Measurements from ENCODE around the gene KMT2A.

Gene KMT2A

DNA sequence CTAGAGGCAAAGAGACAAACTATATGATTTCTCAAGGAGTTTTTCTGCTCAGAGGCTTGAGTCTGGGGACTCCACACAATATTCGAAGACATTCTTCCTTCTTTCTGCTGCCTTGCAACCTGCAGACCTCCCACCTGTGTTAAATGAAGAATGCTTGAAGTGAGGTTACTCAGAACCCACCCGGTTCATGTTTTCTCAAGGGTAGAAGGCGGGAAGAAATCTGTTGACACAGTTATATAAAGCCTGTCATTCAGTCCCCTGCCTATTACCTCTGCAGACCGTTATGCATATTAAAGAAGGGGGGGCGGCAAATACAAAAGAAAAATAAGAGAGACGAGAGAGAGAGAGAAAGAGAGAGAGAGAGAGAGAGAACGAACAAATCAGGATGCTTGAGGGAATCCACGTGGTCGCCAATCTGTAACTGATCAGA, 2.2 kb upstream of the KMT2A start:
- ChIA-PET POLR2A (no interaction called here), CTCF (interaction anchor here (1.5 kb wide), 1 partner anchor 14 kb away, joined by 4 read pairs; no protein-coding TSS in a partner anchor)
- peak overlapping the region; percentile 64 for H3K4me3 ChIP-seq (ENCODE audit: low read depth, low read length)
- TF ChIP-seq, protein P1, sequence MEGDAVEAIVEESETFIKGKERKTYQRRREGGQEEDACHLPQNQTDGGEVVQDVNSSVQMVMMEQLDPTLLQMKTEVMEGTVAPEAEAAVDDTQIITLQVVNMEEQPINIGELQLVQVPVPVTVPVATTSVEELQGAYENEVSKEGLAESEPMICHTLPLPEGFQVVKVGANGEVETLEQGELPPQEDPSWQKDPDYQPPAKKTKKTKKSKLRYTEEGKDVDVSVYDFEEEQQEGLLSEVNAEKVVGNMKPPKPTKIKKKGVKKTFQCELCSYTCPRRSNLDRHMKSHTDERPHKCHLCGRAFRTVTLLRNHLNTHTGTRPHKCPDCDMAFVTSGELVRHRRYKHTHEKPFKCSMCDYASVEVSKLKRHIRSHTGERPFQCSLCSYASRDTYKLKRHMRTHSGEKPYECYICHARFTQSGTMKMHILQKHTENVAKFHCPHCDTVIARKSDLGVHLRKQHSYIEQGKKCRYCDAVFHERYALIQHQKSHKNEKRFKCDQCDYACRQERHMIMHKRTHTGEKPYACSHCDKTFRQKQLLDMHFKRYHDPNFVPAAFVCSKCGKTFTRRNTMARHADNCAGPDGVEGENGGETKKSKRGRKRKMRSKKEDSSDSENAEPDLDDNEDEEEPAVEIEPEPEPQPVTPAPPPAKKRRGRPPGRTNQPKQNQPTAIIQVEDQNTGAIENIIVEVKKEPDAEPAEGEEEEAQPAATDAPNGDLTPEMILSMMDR (IDR thresholded peaks at IDR 0.05; ENCODE audit: insufficient read depth, low read length, missing control alignments), result no peak
- DNase-seq (ENCODE audit: low read depth, low spot score), result no peak

DNA sequence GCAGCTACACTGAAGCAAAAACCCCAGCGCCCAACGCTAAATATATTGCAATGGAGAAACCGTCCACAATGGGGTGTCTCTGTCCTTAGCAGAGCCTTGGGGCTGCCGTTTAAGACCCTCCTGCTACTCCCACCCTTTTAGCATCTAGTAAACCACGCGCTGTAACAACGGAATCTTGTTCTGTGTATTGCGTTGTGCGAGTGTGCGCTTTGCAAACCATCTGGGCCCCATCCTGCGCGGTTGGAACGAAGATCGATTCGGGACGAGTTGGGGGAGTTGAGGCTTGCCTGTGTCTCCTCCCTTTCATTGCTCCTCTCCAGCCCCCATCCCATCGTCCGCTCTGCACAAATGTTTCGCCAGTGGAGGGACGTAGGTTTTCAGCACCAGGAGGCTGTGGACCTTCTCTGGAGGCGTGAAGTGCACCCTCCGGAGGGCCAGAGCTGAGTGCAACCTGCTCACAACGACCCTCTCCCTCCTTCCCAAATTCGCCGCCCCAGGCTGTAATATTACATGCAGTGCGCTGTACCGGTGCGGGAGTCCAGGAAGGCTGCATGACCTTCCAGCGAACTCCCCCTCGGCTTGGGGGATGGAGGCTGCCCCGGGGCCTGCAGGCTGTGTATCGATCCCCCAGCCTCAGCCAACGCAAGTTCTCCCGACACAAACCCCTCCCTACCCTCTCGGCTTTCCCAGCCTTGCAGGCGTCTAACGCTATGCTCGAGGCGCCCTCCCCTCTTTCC, 1.6 kb upstream of the KMT2A start:
- ChIA-PET POLR2A (interaction anchor here (0.7 to 1.4 kb wide), 2 partner anchors 19 to 165 kb away, joined by 3 to 7 read pairs; no protein-coding TSS in a partner anchor), CTCF (interaction anchor here (1.5 kb wide), 1 partner anchor 14 kb away, joined by 4 read pairs; no protein-coding TSS in a partner anchor)
- TF ChIP-seq, protein P1 (IDR thresholded peaks at IDR 0.05; ENCODE audit: insufficient read depth, low read length, missing control alignments), result no peak
- H3K4me3 ChIP-seq (ENCODE audit: low read depth, low read length), result peak overlapping the region; percentile 64
- no peak for DNase-seq (ENCODE audit: low read depth, low spot score)

DNA sequence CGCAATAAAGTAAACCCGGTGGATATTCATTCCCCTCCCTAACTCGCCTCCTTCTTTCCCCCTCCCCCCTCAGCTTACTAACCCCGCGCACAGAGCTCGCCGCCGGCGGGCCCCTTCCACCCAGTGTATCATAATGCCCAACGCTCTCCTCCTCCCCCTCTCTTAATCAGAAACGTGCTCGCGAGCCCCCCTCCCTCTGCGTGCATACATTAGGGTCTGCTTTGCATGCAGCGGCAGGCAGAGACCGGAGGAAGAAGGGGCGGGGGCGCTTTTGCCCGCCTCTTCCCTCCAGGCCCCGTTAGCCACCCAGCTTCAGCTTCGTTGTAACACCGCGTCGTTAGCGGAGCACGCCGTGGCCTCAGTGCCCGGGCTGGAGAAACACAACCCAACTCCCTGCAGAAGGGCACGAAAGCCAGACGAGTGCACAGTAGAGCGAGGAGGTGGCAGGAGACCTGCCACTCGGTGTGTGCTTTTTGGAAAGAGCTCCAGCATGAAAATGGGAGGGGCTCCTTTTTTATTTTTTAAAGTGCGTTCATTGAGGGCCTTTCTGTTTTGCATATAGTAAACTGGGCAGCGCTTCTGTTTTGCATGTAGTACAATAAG, 901 bp upstream of the KMT2A start:
- H3K4me3 ChIP-seq (ENCODE audit: low read depth, low read length), result peak overlapping the region; percentile 64
- DNase-seq (ENCODE audit: low read depth, low spot score), result no peak
- ChIA-PET CTCF (interaction anchor here (1.5 kb wide), 1 partner anchor 13 kb away, joined by 4 read pairs; no protein-coding TSS in a partner anchor), POLR2A (interaction anchor here (0.6 to 1.4 kb wide), 5 partner anchors 10 to 165 kb away, joined by 3 to 7 read pairs (median 3); no protein-coding TSS in a partner anchor)
- TF ChIP-seq, protein P1 (IDR thresholded peaks at IDR 0.05; ENCODE audit: insufficient read depth, low read length, missing control alignments), result no peak

DNA sequence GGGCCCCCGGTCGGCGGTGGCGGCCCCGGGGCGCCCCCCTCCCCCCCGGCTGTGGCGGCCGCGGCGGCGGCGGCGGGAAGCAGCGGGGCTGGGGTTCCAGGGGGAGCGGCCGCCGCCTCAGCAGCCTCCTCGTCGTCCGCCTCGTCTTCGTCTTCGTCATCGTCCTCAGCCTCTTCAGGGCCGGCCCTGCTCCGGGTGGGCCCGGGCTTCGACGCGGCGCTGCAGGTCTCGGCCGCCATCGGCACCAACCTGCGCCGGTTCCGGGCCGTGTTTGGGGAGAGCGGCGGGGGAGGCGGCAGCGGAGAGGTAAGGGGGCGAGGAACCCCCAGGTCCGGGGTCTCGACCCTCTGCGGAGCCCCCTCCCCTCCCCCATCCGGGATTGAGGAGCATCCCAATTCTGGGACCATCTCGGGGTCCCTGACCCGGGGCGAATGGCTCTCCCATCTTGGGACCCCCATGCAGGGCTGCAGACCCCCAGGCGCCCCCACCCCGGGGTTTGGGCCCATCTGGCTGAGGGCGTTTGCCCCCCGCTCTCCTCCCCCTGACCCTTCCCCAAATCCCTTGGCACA, 431 bp downstream of the KMT2A start:
- H3K4me3 ChIP-seq (ENCODE audit: low read depth, low read length), result peak overlapping the region; percentile 80
- POLR2A ChIA-PET, result interaction anchor here (0.6 to 0.9 kb wide), 4 partner anchors 11 to 70 kb away, joined by 3 to 6 read pairs (median 3); partner anchors contain the start of gene ATP5MG
- CTCF ChIA-PET, result interaction anchor here (1.0 kb wide), 1 partner anchor 21 kb away, joined by 3 read pairs; no protein-coding TSS in a partner anchor
- TF ChIP-seq, protein P1 (IDR thresholded peaks at IDR 0.05; ENCODE audit: insufficient read depth, low read length, missing control alignments), result no peak
- DNase-seq (ENCODE audit: low read depth, low spot score), result no peak

DNA sequence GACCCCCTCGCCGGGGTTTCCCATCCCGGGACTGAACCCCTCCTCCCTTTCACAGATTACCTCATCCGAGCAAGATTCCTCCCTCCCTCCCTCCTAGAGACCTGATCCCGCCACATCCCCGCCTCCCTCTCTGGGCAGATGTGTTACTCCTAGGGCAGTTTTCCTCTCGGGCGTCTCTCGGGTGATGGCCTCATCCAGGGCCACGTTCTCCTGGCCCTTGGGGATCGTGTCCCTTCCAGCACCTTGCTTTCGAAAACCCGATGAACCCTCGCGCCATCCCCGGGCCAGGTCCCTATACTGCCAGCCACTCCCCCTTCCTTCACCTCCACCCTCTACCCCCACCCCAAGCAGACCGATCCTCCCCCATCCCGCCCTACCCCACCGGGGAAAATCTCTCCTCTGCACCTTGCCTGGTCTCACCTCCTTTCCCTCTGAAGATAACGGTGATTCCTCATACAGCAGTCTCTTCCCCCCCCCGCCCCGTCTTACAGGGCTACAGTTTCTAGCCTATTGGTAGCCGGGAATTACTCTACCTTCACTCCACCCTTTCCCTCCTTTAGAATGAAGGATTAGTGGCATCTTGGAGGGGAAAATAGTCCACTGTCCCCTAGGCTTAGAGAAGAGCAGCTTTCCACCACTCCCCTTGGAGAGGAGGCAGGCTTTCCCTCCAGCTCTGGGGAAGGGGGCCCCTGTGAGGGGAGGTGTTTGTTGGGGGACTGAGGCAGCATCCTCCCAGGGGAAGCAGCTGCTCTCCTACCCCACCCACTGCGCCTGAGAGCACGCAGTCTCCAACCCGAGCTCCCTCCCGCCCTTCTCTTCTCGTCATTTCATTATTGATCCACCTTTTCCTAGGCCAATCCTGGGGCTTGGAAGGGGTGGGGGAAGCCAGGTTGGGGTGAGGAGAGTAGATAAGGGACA, 1.2 kb downstream of the KMT2A start:
- POLR2A ChIA-PET, result interaction anchor here (0.8 kb wide), 1 partner anchor 11 kb away, joined by 3 read pairs; no protein-coding TSS in a partner anchor
- DNase-seq (ENCODE audit: low read depth, low spot score), result no peak
- TF ChIP-seq, protein P1 (IDR thresholded peaks at IDR 0.05; ENCODE audit: insufficient read depth, low read length, missing control alignments), result no peak

More for the DNA sequence above, 1.2 kb downstream of the KMT2A start:
- CTCF ChIA-PET, result no interaction called here
- peak overlapping the region; percentile 80 for H3K4me3 ChIP-seq (ENCODE audit: low read depth, low read length)
